ENCODE data around the gene SKAP1. TPM values are rescaled to one million over a fixed set of nuclear protein-coding genes. Genes with fewer than 3 reads are reported as not detected.

The SKAP1 gene
- total RNA-seq, 4 donors from 2014 or later, result 0.33 to 2.1 (median 1.0) TPM

- intact Hi-C loops (cut with DNase I), result no loop called here
- no peak for DNase-seq
- TF ChIP-seq POLR2A (IDR thresholded peaks at IDR 0.05), result no peak
- TF ChIP-seq, protein P1, sequence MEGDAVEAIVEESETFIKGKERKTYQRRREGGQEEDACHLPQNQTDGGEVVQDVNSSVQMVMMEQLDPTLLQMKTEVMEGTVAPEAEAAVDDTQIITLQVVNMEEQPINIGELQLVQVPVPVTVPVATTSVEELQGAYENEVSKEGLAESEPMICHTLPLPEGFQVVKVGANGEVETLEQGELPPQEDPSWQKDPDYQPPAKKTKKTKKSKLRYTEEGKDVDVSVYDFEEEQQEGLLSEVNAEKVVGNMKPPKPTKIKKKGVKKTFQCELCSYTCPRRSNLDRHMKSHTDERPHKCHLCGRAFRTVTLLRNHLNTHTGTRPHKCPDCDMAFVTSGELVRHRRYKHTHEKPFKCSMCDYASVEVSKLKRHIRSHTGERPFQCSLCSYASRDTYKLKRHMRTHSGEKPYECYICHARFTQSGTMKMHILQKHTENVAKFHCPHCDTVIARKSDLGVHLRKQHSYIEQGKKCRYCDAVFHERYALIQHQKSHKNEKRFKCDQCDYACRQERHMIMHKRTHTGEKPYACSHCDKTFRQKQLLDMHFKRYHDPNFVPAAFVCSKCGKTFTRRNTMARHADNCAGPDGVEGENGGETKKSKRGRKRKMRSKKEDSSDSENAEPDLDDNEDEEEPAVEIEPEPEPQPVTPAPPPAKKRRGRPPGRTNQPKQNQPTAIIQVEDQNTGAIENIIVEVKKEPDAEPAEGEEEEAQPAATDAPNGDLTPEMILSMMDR (IDR thresholded peaks at IDR 0.05), result no peak
- no peaks in the 10 kb centered on the region for H3K36me3 ChIP-seq
- H3K27me3 ChIP-seq, result no peaks in the 10 kb centered on the region
- no peak overlapping the region for H3K27ac ChIP-seq
- no peak overlapping the region for H3K4me3 ChIP-seq (replicated peaks in 1 of 3)
- no peaks in the 10 kb centered on the region for H3K9me3 ChIP-seq
- 93 to 94% methylated on average over 3 of the region's 3 CpGs for WGBS, 2 donors
- H3K4me1 ChIP-seq, result no peaks in the 10 kb centered on the region
Measured at GRCh38 chr17:48176471-48176855, 253.6 kb downstream of the SKAP1 start.

GRCh38 chr17:48175692-48176470 lies 254.1 kb downstream of the SKAP1 start:
- intact Hi-C loops (cut with DNase I), result no loop called here
- H3K27ac ChIP-seq, result no peak overlapping the region
- H3K36me3 ChIP-seq, result no peaks in the 10 kb centered on the region
- H3K9me3 ChIP-seq, result no peaks in the 10 kb centered on the region
- no peak overlapping the region for H3K4me3 ChIP-seq (replicated peaks in 1 of 3)
- 75 to 86% methylated on average over 5 of the region's 5 CpGs for WGBS, 2 donors
- H3K4me1 ChIP-seq, result no peaks in the 10 kb centered on the region
- TF ChIP-seq POLR2A (IDR thresholded peaks at IDR 0.05), result no peak
- TF ChIP-seq, protein P1 (IDR thresholded peaks at IDR 0.05), result no peak
- no peaks in the 10 kb centered on the region for H3K27me3 ChIP-seq
- no peak for DNase-seq

DNA sequence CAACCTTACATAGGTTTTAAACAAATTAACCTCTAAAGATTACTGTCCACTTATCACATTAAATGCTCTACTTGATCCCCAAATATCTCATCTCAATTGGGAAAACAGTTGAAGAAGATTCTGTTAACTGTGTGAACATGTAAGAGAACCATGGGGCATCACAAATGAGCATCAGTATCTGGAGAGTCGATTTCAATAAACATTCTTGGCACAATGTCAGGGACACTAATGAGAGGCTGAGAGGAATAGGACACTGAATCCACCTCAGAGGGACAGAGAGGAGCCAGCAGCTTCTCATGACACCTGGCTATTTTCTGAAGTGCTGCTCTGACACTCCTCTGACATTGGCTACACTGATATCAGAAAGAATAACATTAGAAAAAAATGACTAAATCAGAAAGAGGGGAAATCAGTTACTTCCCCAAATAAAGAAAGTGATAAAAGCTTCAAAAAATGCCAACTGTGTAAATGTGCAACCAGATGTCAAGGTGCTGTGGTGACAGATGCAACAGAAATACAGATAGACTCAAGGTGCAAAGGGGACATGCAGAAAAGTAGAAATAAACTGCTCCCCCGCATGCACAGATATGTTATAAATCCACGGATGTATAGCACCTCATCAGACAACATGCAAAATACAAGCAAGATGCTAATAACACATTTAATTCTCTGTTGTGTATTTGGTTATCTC lies 255.0 kb downstream of the SKAP1 start:
- no peaks in the 10 kb centered on the region for H3K9me3 ChIP-seq
- intact Hi-C loops (cut with DNase I), result no loop called here
- no peaks in the 10 kb centered on the region for H3K27me3 ChIP-seq
- H3K27ac ChIP-seq, result no peak overlapping the region
- H3K36me3 ChIP-seq, result no peaks in the 10 kb centered on the region
- H3K4me1 ChIP-seq, result no peaks in the 10 kb centered on the region
- no peak for DNase-seq
- no peak for TF ChIP-seq POLR2A (IDR thresholded peaks at IDR 0.05)
- TF ChIP-seq, protein P1 (IDR thresholded peaks at IDR 0.05), result no peak
- WGBS, 2 donors, result 87 to 89% methylated on average over 3 of the region's 3 CpGs
- H3K4me3 ChIP-seq (replicated peaks in 1 of 3), result no peak overlapping the region

DNA sequence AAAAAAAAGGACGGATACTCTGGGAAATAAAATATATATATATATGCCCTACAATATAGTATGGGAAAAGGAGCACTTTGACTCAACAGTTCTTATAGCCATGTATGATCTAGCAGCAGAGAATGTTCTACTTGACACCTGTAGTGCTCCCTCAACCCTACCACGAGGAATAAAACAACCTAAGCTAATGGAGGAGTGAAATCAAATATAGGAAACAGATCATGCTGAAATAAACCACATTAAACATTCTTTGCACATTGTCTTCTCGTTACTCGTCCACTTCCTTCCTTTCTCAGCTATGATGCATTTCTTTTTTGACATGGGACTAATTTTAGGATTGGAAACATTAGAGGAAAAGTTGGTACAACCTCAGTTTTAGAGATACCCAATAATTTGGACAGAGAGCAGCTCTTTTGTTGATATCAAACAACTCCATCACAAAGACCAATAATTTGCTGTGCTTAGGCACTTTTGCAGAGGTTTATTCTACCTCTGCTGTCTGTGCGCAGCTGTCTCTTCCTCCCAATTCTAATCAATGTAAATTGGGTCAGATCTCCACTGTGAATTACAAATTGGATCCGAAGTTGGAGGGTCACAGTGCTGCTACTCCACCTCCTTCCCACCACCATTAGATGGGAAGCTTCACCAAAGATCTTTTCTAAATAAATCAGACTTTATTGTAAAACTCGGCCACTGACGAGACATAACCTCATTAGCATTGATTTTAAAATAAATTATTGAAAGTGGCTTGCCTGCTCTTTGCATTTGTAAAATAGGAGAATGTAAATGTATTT lies 256.6 kb downstream of the SKAP1 start:
- no peak for TF ChIP-seq POLR2A (IDR thresholded peaks at IDR 0.05)
- TF ChIP-seq, protein P1 (IDR thresholded peaks at IDR 0.05), result no peak
- 84 to 86% methylated on average over 8 of the region's 8 CpGs for WGBS, 2 donors
- DNase-seq, result no peak
- H3K4me3 ChIP-seq (replicated peaks in 1 of 3), result no peak overlapping the region
- no peaks in the 10 kb centered on the region for H3K36me3 ChIP-seq
- no peak overlapping the region for H3K27ac ChIP-seq
- no peaks in the 10 kb centered on the region for H3K27me3 ChIP-seq
- H3K4me1 ChIP-seq, result no peaks in the 10 kb centered on the region
- H3K9me3 ChIP-seq, result no peaks in the 10 kb centered on the region
- intact Hi-C loops (cut with DNase I), result no loop called here

Data from thyroid gland (tissue), 4 donors.